Tibial artery (tissue), 4 donors: ENCODE data around the gene OSER1.

ENCODE experiments used
- DNase-seq, 2 donors: peaks; one replicate each; pipeline ENCODE4 v3.0.0-alpha.2; 2019
- H3K27ac ChIP-seq, 2 donors: fragments of 200-600 bp; sonication (generic) in 1 of 2; 1 replicate in 1 of 2; 2 replicates in 1 of 2; pipeline ENCODE4 v1.5.1; 2018 to 2019; ENCODE audit warnings: mild to moderate bottlenecking in 1 of 2
- H3K27me3 ChIP-seq, 2 donors: fragments of 200-600 bp; sonication (generic) in 1 of 2; one replicate each; pipeline versions ENCODE4 v1.5.1 to v1.6.0; 2016 to 2019
- H3K36me3 ChIP-seq, 3 donors: fragments of 200-600 bp; sonication (generic) in 2 of 3; one replicate each; pipeline ENCODE4 v1.5.1; 2016 to 2019; ENCODE audit warnings: mild to moderate bottlenecking in 2 of 3
- H3K4me1 ChIP-seq, 4 donors: fragments of 200-600 bp; sonication (generic) in 2 of 4; 1 replicate in 3 of 4; 2 replicates in 1 of 4; pipeline ENCODE4 v1.5.1; 2016 to 2019
- H3K4me3 ChIP-seq, 2 donors: fragments of 200-600 bp; sonication (generic) in 1 of 2; 1 replicate in 1 of 2; 2 replicates in 1 of 2; pipeline ENCODE4 v1.5.1; 2018 to 2019; ENCODE audit warnings: mild to moderate bottlenecking in 2 of 2
- H3K9me3 ChIP-seq, 3 donors: fragments of 200-600 bp; sonication (generic) in 1 of 3; one replicate each; pipeline ENCODE4 v1.5.1; 2016 to 2019
- intact Hi-C: fragments of 100-400 bp; cut with DNase I; formaldehyde crosslinking; loops from one replicate; pipeline ENCODE4 v1.15.0; 2023; ENCODE audit warnings: low total_unique reads
- TF ChIP-seq, protein P1 (sequence below), 2 experiments: fragments of 200-600 bp in 1 of 2; fragments of 450-650 bp in 1 of 2; IDR thresholded peaks; one replicate each; pipeline ENCODE4 v1.5.1; 2017 to 2019; ENCODE audit warnings: antibody characterized with exemption in 2 of 2, mild to moderate bottlenecking in 1 of 2, moderate library complexity in 1 of 2

The OSER1 gene

DNA sequence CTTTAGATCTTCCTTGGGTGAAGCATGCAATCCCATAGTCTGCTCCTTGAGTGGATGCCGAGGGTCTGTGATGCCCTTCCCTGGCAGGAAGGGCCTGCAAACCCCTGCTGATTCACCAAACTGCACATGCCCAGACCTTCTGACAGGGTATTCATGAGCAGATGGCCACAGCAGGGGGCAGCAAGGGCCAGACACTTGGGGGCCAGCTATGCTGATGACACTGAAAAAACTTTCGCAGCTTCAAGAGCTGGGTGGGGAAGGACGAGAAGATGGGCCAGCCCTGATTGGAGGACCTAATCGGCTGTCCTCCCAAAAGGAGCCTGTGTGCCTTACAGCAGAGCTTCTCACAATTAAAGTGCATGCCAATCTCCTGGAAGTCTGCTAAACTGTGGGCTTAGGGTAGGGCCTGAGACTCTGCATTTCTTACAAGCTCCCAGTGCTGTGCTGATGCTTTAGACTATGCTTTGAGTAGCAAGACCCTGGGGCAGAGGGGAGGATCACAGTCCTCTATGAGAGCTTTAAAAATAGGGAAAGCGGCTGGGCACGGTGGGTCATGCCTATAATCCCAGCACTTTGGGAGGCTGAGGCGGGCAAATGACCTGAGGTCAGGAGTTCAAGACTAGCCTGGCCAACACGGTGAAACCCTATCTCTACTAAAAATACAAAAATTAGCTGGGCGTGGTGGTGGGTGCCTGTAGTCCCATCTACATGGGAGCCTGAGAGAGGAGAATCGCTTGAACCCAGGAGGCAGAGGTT lies 21.3 kb upstream of the OSER1 start:
- H3K9me3 ChIP-seq, result no peaks in the 10 kb centered on the region
- H3K27ac ChIP-seq, result no peak overlapping the region
- no peaks in the 10 kb centered on the region for H3K36me3 ChIP-seq
- H3K27me3 ChIP-seq, result no peaks in the 10 kb centered on the region
- intact Hi-C loops, result no loop called here
- no peaks in the 10 kb centered on the region for H3K4me1 ChIP-seq
- no peak overlapping the region for H3K4me3 ChIP-seq
- DNase-seq, result no peak
- TF ChIP-seq, protein P1, sequence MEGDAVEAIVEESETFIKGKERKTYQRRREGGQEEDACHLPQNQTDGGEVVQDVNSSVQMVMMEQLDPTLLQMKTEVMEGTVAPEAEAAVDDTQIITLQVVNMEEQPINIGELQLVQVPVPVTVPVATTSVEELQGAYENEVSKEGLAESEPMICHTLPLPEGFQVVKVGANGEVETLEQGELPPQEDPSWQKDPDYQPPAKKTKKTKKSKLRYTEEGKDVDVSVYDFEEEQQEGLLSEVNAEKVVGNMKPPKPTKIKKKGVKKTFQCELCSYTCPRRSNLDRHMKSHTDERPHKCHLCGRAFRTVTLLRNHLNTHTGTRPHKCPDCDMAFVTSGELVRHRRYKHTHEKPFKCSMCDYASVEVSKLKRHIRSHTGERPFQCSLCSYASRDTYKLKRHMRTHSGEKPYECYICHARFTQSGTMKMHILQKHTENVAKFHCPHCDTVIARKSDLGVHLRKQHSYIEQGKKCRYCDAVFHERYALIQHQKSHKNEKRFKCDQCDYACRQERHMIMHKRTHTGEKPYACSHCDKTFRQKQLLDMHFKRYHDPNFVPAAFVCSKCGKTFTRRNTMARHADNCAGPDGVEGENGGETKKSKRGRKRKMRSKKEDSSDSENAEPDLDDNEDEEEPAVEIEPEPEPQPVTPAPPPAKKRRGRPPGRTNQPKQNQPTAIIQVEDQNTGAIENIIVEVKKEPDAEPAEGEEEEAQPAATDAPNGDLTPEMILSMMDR (IDR thresholded peaks at IDR 0.05), result no peak

DNA sequence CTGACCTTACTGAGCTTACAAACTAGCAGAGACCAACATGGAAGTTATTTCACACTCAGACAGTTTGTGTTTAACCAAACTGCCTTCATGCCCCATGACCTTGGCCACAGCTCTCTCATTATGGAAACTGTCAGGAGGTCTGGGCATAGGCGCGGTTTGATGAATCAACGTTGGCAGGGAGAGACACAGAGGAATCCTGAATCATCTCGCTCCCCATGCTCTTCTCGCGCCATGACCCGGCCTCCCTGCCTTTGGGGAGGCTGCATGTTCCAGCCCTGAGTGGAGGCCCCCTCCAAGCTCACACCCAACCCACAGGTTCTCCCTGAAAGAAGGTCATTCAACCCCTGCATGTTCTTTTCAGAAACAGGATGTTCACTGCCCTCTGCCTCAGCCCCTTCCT lies 20.6 kb upstream of the OSER1 start:
- H3K4me3 ChIP-seq, result no peak overlapping the region
- TF ChIP-seq, protein P1 (IDR thresholded peaks at IDR 0.05), result no peak
- H3K9me3 ChIP-seq, result no peaks in the 10 kb centered on the region
- intact Hi-C loops, result no loop called here
- no peaks in the 10 kb centered on the region for H3K4me1 ChIP-seq
- no peak for DNase-seq
- H3K27ac ChIP-seq, result no peak overlapping the region
- H3K36me3 ChIP-seq, result no peaks in the 10 kb centered on the region
- H3K27me3 ChIP-seq, result no peaks in the 10 kb centered on the region

DNA sequence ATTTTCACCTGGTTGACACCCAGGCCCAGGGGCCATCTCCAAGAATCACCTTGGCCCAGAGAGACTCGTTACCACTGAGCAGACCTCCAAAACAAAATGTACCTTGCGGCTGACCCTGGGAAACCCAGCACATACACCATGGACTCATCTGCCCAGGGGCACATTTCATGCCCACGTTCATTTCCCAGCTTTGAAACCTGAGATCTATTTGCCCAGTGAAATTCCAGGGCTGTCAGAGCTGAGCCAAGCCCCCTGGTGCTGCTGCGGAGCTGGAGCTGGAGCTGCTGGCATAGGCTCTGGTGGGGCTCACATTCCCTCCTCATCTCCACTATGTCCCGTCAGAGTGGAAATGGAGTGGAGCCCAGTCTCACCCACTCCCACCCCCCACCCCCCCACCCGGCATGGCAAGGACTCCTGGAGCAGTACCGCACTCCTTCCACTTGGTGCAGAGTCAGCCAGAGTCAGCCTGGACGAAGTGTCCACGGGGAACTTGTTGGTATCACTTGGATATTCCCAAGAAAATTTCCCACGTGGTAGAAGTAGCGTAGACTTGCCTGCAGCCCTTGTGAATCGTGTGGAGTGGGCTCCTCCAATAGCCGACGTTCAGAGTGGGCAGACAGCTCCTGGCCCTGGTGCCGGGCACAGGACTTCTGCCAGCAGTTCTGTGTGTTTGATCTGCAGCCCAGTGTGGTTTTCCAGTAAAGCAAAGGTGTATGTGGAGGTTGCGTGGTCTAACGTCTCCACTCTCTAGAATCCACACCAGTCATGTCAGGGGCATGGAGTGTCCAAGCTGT lies 18.1 kb upstream of the OSER1 start:
- TF ChIP-seq, protein P1 (IDR thresholded peaks at IDR 0.05), result no peak
- intact Hi-C loops, result no loop called here
- H3K9me3 ChIP-seq, result no peaks in the 10 kb centered on the region
- H3K4me3 ChIP-seq, result no peak overlapping the region
- H3K4me1 ChIP-seq, result no peaks in the 10 kb centered on the region
- H3K36me3 ChIP-seq, result peaks cover 0 to 4% (median 0%) of the 10 kb centered on the region in 3 donors
- DNase-seq, result no peak
- H3K27me3 ChIP-seq, result no peaks in the 10 kb centered on the region
- H3K27ac ChIP-seq, result no peak overlapping the region

DNA sequence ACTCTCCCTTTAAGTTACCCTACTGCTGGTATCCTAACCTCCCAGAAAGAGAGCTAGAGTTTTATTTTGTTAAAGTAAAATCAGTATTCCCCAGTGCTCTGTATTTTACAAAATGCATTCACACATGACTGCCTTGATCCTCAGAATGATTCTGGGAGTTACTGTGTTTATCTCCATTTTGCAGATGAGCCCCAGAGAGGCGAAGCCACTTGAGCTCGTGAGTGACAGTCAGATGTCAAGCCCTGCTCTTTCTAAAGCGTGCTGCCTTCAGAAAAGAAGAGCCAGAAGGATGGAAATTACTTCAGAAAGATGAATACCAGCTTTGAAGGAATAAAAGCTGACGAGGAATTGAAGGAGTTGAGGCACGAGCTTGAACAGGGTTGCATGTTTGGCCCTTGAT lies 14.1 kb upstream of the OSER1 start:
- no peaks in the 10 kb centered on the region for H3K27me3 ChIP-seq
- no peak overlapping the region for H3K27ac ChIP-seq
- no peak overlapping the region for H3K4me3 ChIP-seq
- intact Hi-C loops, result loop anchor here (5.0 kb wide), 1 partner anchor 78 kb away; no protein-coding TSS in a partner anchor
- no peak for DNase-seq
- TF ChIP-seq, protein P1 (IDR thresholded peaks at IDR 0.05), result no peak
- peaks cover 0 to 13% (median 0%) of the 10 kb centered on the region in 3 donors for H3K36me3 ChIP-seq
- H3K9me3 ChIP-seq, result no peaks in the 10 kb centered on the region
- no peaks in the 10 kb centered on the region for H3K4me1 ChIP-seq

DNA sequence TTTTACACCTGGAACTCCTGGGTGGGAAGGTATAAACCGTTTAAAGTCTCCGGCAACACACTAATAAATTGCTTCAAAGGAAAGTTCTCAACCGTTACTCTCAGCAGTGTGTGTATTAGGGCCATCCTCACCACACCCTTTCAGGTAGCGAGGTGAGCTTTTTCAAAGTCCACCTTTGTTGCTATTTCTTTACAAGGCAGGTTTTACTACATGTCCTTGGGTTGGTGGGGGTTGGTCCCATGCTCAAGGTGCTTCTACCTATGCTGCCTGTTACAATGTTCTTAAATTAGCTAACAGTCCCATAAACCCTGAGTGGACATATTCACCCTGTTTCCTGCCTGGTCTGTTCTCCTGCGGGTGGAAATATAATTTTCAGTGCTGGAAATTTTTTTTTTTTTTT lies 13.2 kb upstream of the OSER1 start:
- Histone ChIP-seq H3K9me3 (no peaks in the 10 kb centered on the region), H3K4me1 (no peaks in the 10 kb centered on the region), H3K27ac (no peak overlapping the region), H3K36me3 (peaks cover 0 to 13% (median 0%) of the 10 kb centered on the region in 3 donors), H3K27me3 (no peaks in the 10 kb centered on the region), H3K4me3 (no peak overlapping the region)
- DNase-seq, result no peak
- TF ChIP-seq, protein P1 (IDR thresholded peaks at IDR 0.05), result no peak
- intact Hi-C loops, result loop anchor here (5.0 kb wide), 1 partner anchor 79 kb away; no protein-coding TSS in a partner anchor
